ENCODE results near the gene PKD1.

PKD1 gene

GRCh38 chr16:2077016-2077415 is 58.7 kb downstream of the PKD1 start:
- Histone ChIP-seq H3K4me3 (ENCODE audit: low read length) (no peak overlapping the region), H3K9me3 (ENCODE audit: low read length) (no peaks in the 10 kb centered on the region), H3K36me3 (ENCODE audit: insufficient read depth, low read length) (peaks cover 66% of the 10 kb centered on the region), H3K4me1 (ENCODE audit: insufficient read depth, low read length) (no peaks in the 10 kb centered on the region), H2AFZ (ENCODE audit: low read depth, low read length) (no peak overlapping the region), H3K27me3 (ENCODE audit: insufficient read depth, low read length) (no peaks in the 10 kb centered on the region)

DNA sequence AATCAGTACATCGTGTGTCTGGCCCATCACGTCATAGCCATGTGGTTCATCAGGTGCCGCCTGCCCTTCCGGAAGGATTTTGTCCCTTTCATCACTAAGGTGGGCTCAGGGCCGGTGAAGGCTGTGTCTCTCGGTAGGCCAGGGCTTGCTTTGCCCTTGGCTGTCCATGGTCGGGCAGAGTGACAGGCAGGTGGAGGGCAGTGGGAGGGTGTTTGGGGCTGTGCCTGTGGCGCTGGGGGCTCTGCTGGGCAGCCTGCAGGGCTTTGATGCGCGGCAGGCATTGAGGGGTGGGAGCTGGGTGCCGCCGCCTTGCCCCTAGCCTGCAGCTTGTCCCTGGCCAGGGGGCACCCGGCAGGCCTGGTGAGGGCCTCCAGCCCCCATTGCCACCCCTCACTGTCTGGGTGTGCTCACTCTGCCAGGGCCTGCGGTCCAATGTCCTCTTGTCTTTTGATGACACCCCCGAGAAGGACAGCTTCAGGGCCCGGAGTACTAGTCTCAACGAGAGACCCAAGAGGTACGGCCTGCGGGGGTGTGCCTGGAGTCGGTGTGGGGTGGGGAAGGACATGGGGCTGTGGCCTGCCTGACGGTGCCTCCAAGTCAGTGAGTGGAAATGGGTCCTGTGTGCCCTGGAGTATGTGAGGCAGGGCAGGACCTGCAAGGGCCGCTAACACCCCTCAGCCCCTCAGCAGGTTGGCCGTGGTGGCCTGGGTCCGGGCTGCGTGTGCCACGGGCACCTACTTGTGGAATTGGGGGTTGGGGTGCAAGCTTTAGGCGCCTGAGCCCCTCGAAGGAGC is 59.4 kb downstream of the PKD1 start:
- no peaks in the 10 kb centered on the region for H3K4me1 ChIP-seq (ENCODE audit: insufficient read depth, low read length)
- H3K9me3 ChIP-seq (ENCODE audit: low read length), result no peaks in the 10 kb centered on the region
- H3K4me3 ChIP-seq (ENCODE audit: low read length), result no peak overlapping the region
- H2AFZ ChIP-seq (ENCODE audit: low read depth, low read length), result no peak overlapping the region
- H3K36me3 ChIP-seq (ENCODE audit: insufficient read depth, low read length), result peaks cover 62% of the 10 kb centered on the region
- no peaks in the 10 kb centered on the region for H3K27me3 ChIP-seq (ENCODE audit: insufficient read depth, low read length)

- Histone ChIP-seq H3K4me3 (ENCODE audit: low read length) (no peak overlapping the region), H3K9me3 (ENCODE audit: low read length) (no peaks in the 10 kb centered on the region), H3K27me3 (ENCODE audit: insufficient read depth, low read length) (no peaks in the 10 kb centered on the region), H3K4me1 (ENCODE audit: insufficient read depth, low read length) (no peaks in the 10 kb centered on the region), H2AFZ (ENCODE audit: low read depth, low read length) (no peak overlapping the region), H3K36me3 (ENCODE audit: insufficient read depth, low read length) (peaks cover 63% of the 10 kb centered on the region)
Measured at GRCh38 chr16:2075631-2076030, 60.1 kb downstream of the PKD1 start.

DNA sequence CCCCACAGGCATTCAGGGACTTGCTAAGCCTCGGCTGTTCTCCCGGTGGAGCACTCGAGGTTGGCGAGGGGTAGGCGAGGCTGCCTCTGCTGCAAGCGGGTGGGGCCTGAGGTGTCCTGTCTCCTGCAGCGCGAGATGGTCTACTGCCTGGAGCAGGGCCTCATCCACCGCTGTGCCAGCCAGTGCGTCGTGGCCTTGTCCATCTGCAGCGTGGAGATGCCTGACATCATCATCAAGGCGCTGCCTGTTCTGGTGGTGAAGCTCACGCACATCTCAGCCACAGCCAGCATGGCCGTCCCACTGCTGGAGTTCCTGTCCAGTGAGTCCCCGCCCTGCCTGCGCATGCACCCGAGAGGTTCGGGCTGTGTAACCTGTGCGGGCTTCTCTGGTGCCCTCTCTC is 61.6 kb downstream of the PKD1 start:
- H3K4me1 ChIP-seq (ENCODE audit: insufficient read depth, low read length), result no peaks in the 10 kb centered on the region
- no peak overlapping the region for H3K4me3 ChIP-seq (ENCODE audit: low read length)
- no peaks in the 10 kb centered on the region for H3K27me3 ChIP-seq (ENCODE audit: insufficient read depth, low read length)
- no peaks in the 10 kb centered on the region for H3K9me3 ChIP-seq (ENCODE audit: low read length)
- H3K36me3 ChIP-seq (ENCODE audit: insufficient read depth, low read length), result peaks cover 63% of the 10 kb centered on the region
- no peak overlapping the region for H2AFZ ChIP-seq (ENCODE audit: low read depth, low read length)

DNA sequence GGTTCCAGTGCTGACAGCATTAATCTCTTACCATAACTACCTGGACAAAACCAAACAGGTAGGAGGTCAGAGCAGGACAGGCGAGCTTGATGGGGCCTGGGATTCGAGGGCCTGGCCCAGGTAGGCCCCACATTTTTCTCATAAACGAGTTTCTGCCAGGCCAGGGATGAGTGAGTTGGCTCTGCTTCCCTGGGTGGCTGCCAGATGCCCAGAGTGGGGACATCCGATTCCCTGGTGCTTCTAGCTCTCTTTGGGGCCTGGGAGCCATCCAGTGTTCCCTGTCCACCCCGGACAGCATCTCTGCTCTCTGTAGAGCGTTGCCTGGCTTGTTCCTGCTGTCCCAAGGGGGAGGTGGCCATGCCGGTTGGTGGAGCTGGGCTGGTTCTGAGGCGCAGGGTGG is 62.8 kb downstream of the PKD1 start:
- H3K4me1 ChIP-seq (ENCODE audit: insufficient read depth, low read length), result no peaks in the 10 kb centered on the region
- H3K4me3 ChIP-seq (ENCODE audit: low read length), result no peak overlapping the region
- no peaks in the 10 kb centered on the region for H3K9me3 ChIP-seq (ENCODE audit: low read length)
- H3K36me3 ChIP-seq (ENCODE audit: insufficient read depth, low read length), result peaks cover 62% of the 10 kb centered on the region
- H3K27me3 ChIP-seq (ENCODE audit: insufficient read depth, low read length), result no peaks in the 10 kb centered on the region
- H2AFZ ChIP-seq (ENCODE audit: low read depth, low read length), result no peak overlapping the region

- no peak overlapping the region for H3K4me3 ChIP-seq (ENCODE audit: low read length)
- H3K4me1 ChIP-seq (ENCODE audit: insufficient read depth, low read length), result no peaks in the 10 kb centered on the region
- H3K27me3 ChIP-seq (ENCODE audit: insufficient read depth, low read length), result no peaks in the 10 kb centered on the region
- peaks cover 65% of the 10 kb centered on the region for H3K36me3 ChIP-seq (ENCODE audit: insufficient read depth, low read length)
- no peak overlapping the region for H2AFZ ChIP-seq (ENCODE audit: low read depth, low read length)
- H3K9me3 ChIP-seq (ENCODE audit: low read length), result no peaks in the 10 kb centered on the region
Measured at GRCh38 chr16:2071454-2072202, 64.1 kb downstream of the PKD1 start.

DNA sequence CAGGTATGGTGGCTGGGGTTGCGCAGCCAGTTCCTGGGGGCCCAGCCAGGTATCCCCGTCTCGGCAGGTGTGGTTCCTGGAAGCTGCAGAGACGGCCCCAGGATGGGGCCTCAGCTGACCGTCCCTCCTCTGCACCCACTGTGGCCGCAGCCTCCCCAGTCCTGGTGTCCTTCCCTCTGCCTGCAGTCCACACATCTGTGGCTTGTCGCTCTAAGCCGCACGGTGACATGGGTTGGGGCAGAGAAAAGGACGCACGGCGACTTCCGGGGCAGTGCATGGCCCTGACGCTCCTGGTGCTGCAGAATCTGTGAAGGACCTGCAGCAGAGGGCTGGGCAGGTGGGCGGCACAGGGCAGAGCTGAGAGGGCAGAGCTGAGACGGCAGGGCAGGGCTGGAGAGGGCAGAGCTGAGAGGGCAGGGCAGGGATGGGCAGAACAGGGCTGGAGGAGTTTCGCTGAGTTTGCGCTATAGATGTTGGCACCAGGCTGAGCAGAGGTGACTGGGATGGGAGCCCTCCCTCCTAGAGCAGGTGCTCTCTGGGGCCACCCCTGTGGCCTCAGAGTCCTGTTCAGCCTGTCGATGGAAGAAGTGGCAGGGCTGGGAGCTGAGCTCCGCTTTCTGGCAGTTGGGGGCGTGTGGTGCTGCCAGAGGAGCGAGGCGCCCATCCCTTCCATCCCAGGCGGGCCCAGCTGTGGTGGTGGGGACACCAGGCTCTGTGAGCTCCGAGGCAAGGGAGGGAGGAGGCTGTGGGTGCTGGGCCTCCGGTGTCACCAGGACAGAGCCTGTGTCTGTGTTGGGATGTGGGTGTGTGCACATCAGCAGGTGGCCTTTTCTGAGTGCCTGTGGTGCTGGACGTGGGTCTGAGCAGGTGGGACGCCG is 64.9 kb downstream of the PKD1 start:
- no peaks in the 10 kb centered on the region for H3K9me3 ChIP-seq (ENCODE audit: low read length)
- peaks cover 63% of the 10 kb centered on the region for H3K36me3 ChIP-seq (ENCODE audit: insufficient read depth, low read length)
- no peaks in the 10 kb centered on the region for H3K4me1 ChIP-seq (ENCODE audit: insufficient read depth, low read length)
- H3K27me3 ChIP-seq (ENCODE audit: insufficient read depth, low read length), result no peaks in the 10 kb centered on the region
- no peak overlapping the region for H2AFZ ChIP-seq (ENCODE audit: low read depth, low read length)
- H3K4me3 ChIP-seq (ENCODE audit: low read length), result no peak overlapping the region

- H3K4me1 ChIP-seq (ENCODE audit: insufficient read depth, low read length), result no peaks in the 10 kb centered on the region
- peaks cover 47% of the 10 kb centered on the region for H3K36me3 ChIP-seq (ENCODE audit: insufficient read depth, low read length)
- H3K27me3 ChIP-seq (ENCODE audit: insufficient read depth, low read length), result no peaks in the 10 kb centered on the region
- H2AFZ ChIP-seq (ENCODE audit: low read depth, low read length), result no peak overlapping the region
- no peak overlapping the region for H3K4me3 ChIP-seq (ENCODE audit: low read length)
- no peaks in the 10 kb centered on the region for H3K9me3 ChIP-seq (ENCODE audit: low read length)
Measured at GRCh38 chr16:2066139-2066538, 69.6 kb downstream of the PKD1 start.

GRCh38 chr16:2064368-2064945 is 71.2 kb downstream of the PKD1 start:
- peaks cover 43% of the 10 kb centered on the region for H3K36me3 ChIP-seq (ENCODE audit: insufficient read depth, low read length)
- H3K27me3 ChIP-seq (ENCODE audit: insufficient read depth, low read length), result no peaks in the 10 kb centered on the region
- no peaks in the 10 kb centered on the region for H3K4me1 ChIP-seq (ENCODE audit: insufficient read depth, low read length)
- H2AFZ ChIP-seq (ENCODE audit: low read depth, low read length), result no peak overlapping the region
- no peak overlapping the region for H3K4me3 ChIP-seq (ENCODE audit: low read length)
- H3K9me3 ChIP-seq (ENCODE audit: low read length), result no peaks in the 10 kb centered on the region

GRCh38 chr16:2063861-2064260 is 71.8 kb downstream of the PKD1 start:
- no peak overlapping the region for H2AFZ ChIP-seq (ENCODE audit: low read depth, low read length)
- H3K4me3 ChIP-seq (ENCODE audit: low read length), result no peak overlapping the region
- H3K9me3 ChIP-seq (ENCODE audit: low read length), result no peaks in the 10 kb centered on the region
- peaks cover 43% of the 10 kb centered on the region for H3K36me3 ChIP-seq (ENCODE audit: insufficient read depth, low read length)
- H3K27me3 ChIP-seq (ENCODE audit: insufficient read depth, low read length), result no peaks in the 10 kb centered on the region
- H3K4me1 ChIP-seq (ENCODE audit: insufficient read depth, low read length), result no peaks in the 10 kb centered on the region

DNA sequence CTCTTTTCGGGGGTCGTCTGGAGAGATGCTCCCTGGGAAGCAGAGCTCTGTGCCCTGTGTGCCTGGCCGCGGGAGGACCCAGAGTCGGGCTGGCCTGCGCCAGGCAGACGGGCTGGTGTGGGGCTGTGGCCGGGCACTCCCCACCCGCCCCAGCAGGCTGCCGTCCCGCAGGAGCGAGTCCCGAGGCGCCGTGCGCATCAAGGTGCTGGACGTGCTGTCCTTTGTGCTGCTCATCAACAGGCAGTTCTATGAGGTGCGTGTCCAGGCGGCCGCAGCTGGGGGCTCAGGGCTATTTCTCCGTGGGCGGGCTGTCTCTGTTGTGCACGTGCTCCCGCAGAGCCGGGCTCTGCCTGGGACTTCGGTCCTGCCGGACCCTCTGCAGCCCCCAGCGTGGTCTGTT is 72.9 kb downstream of the PKD1 start:
- Histone ChIP-seq H3K4me1 (ENCODE audit: insufficient read depth, low read length) (no peaks in the 10 kb centered on the region), H3K4me3 (ENCODE audit: low read length) (no peak overlapping the region), H3K9me3 (ENCODE audit: low read length) (no peaks in the 10 kb centered on the region), H3K27me3 (ENCODE audit: insufficient read depth, low read length) (no peaks in the 10 kb centered on the region), H2AFZ (ENCODE audit: low read depth, low read length) (no peak overlapping the region), H3K36me3 (ENCODE audit: insufficient read depth, low read length) (peaks cover 44% of the 10 kb centered on the region)

DNA sequence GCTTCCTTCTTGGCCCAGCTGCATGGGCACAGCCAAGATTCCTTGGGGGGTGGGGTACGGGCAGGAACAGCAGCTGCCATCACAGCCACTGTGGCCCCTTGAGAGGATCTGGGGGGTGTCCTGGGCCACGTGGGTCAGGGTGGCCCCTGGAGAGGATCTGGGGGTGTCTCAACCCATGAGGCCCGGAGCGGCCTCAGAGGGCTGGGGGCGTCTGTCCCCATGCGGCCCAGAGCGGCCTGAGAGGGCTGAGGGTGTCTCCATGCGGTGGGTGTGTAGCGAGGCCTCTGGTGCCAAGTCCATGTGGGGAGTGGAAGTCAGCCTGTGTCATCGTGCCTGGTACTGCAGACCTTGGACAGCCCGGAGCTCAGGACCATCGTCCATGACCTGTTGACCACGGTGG is 74.2 kb downstream of the PKD1 start:
- H3K4me1 ChIP-seq (ENCODE audit: insufficient read depth, low read length), result no peaks in the 10 kb centered on the region
- H3K36me3 ChIP-seq (ENCODE audit: insufficient read depth, low read length), result peaks cover 44% of the 10 kb centered on the region
- no peaks in the 10 kb centered on the region for H3K27me3 ChIP-seq (ENCODE audit: insufficient read depth, low read length)
- H3K4me3 ChIP-seq (ENCODE audit: low read length), result no peak overlapping the region
- H2AFZ ChIP-seq (ENCODE audit: low read depth, low read length), result no peak overlapping the region
- H3K9me3 ChIP-seq (ENCODE audit: low read length), result no peaks in the 10 kb centered on the region

- H3K9me3 ChIP-seq (ENCODE audit: low read length), result no peaks in the 10 kb centered on the region
- H3K4me3 ChIP-seq (ENCODE audit: low read length), result no peak overlapping the region
- H3K4me1 ChIP-seq (ENCODE audit: insufficient read depth, low read length), result no peaks in the 10 kb centered on the region
- peaks cover 41% of the 10 kb centered on the region for H3K36me3 ChIP-seq (ENCODE audit: insufficient read depth, low read length)
- no peak overlapping the region for H2AFZ ChIP-seq (ENCODE audit: low read depth, low read length)
- no peaks in the 10 kb centered on the region for H3K27me3 ChIP-seq (ENCODE audit: insufficient read depth, low read length)
Measured at GRCh38 chr16:2061023-2061422, 74.7 kb downstream of the PKD1 start.

Data from neuron (in vitro differentiated cells).